H1 (cell line): ENCODE measurements around the gene ZNF184. TPM values are rescaled to one million over a fixed set of nuclear protein-coding genes. Genes with fewer than 3 reads are reported as not detected.

Experiments
- CTCF ChIA-PET: fragments of 300-600 bp; sonication (Branson Sonifier 250); formaldehyde crosslinking; loops from one replicate; lab custom pipeline; 2021; ENCODE audit not compliant: partially characterized antibody; lab: Charles Lee
- POLR2A ChIA-PET: fragments of 300-600 bp; sonication (Branson Sonifier 250); formaldehyde crosslinking; loops from one replicate; lab custom pipeline; 2021; ENCODE audit warnings: inconsistent platforms; ENCODE audit not compliant: partially characterized antibody; lab: Charles Lee
- DNase-seq, 2 experiments: peaks; one replicate each; pipeline versions ENCODE4 v3.0.0 to v3.0.0-alpha.2; 2010 to 2022; ENCODE audit warnings: low spot score in 2 of 2, low read depth in 1 of 2, mixed read lengths in 1 of 2
- FAIRE-seq: peaks from 2 replicates; lab custom pipeline; 2011; peaks lifted over from hg19 to GRCh38; lab: Jason Lieb, UNC
- H2AFZ ChIP-seq: 2 replicates; pipeline ENCODE4 v1.8.1; 2012; ENCODE audit warnings: low read length, inconsistent platforms
- H2AK5ac ChIP-seq: 2 replicates; pipeline ENCODE4 v1.6.1; 2013; ENCODE audit warnings: low read depth, low read length
- H2BK120ac ChIP-seq: replicated peaks from 2 replicates; pipeline ENCODE3; 2013; ENCODE audit warnings: low read depth, low read length, inconsistent platforms
- H2BK12ac ChIP-seq: 2 replicates; pipeline ENCODE4 v1.6.1; 2013; ENCODE audit warnings: low read depth, low read length
- H2BK15ac ChIP-seq: 2 replicates; pipeline ENCODE4 v1.6.1; 2013; ENCODE audit warnings: low read length
- H2BK20ac ChIP-seq: 2 replicates; pipeline ENCODE4 v1.6.1; 2013; ENCODE audit warnings: low read length
- H2BK5ac ChIP-seq: 2 replicates; pipeline ENCODE4 v1.6.1; 2013; ENCODE audit warnings: low read depth, low read length
- H3K14ac ChIP-seq: 2 replicates; pipeline ENCODE4 v1.6.1; 2013; ENCODE audit warnings: inconsistent platforms; ENCODE audit not compliant: insufficient read length
- H3K18ac ChIP-seq: 2 replicates; pipeline ENCODE4 v1.6.1; 2013; ENCODE audit warnings: low read length; ENCODE audit errors: extremely low read depth
- H3K23ac ChIP-seq: 2 replicates; pipeline ENCODE4 v1.6.1; 2013; ENCODE audit warnings: inconsistent platforms; ENCODE audit not compliant: insufficient read length
- H3K23me2 ChIP-seq: 2 replicates; pipeline ENCODE4 v1.6.1; 2013; ENCODE audit warnings: low read depth, low read length
- H3K27ac ChIP-seq: 2 replicates; pipeline ENCODE4 v1.6.1; 2011; ENCODE audit warnings: low read depth, low read length, inconsistent platforms
- H3K27me3 ChIP-seq, 4 experiments: replicated peaks in 1 of 4; 1 replicate in 1 of 4; 2 replicates in 3 of 4; pipeline versions ENCODE4 v1.6.1 to v1.8.1; 2011 to 2013; ENCODE audit warnings: low read length in 3 of 4, mild to moderate bottlenecking in 3 of 4, inconsistent platforms in 2 of 4, mixed read lengths in 2 of 4, moderate library complexity in 1 of 4; ENCODE audit not compliant: control insufficient read depth in 3 of 4, insufficient read depth in 3 of 4; ENCODE audit errors: extremely low read depth in 1 of 4
- H3K36me3 ChIP-seq, 4 experiments: 2 replicates each; pipeline versions ENCODE4 v1.6.1 to v1.8.1; 2011 to 2013; ENCODE audit warnings: mild to moderate bottlenecking in 4 of 4, low read length in 3 of 4, moderate library complexity in 2 of 4, control low read depth in 1 of 4, inconsistent platforms in 1 of 4; ENCODE audit not compliant: insufficient read depth in 4 of 4, control insufficient read depth in 2 of 4
- H3K4ac ChIP-seq: replicated peaks from 2 replicates; pipeline ENCODE3; 2013; ENCODE audit warnings: low read length, low read depth, mixed read lengths, inconsistent platforms; ENCODE audit not compliant: insufficient read length
- H3K4me1 ChIP-seq, 4 experiments: replicated peaks in 1 of 4; 1 replicate in 1 of 4; 2 replicates in 3 of 4; pipeline versions ENCODE4 v1.6.1 to v1.8.1; 2011 to 2013; ENCODE audit warnings: low read length in 3 of 4, inconsistent platforms in 2 of 4, mixed read lengths in 1 of 4; ENCODE audit not compliant: insufficient read depth in 4 of 4, control insufficient read depth in 3 of 4
- H3K4me2 ChIP-seq, 2 experiments: 2 replicates each; pipeline versions ENCODE4 v1.6.1 to v1.8.1; 2011 to 2013; ENCODE audit warnings: low read depth in 2 of 2, low read length in 2 of 2, control low read depth in 1 of 2, inconsistent platforms in 1 of 2, mild to moderate bottlenecking in 1 of 2; ENCODE audit not compliant: insufficient read depth in 1 of 2
- H3K4me3 ChIP-seq, 4 experiments: fragments of 200-600, 300-600 bp in 1 of 4; sonication (generic), shearing (Covaris generic), sonication (Bioruptor Twin) in 1 of 4; 2 replicates each; pipeline versions ENCODE4 v1.5.1 to v1.8.1; 2011 to 2016; ENCODE audit warnings: low read length in 4 of 4, low read depth in 3 of 4, control low read depth in 2 of 4, inconsistent platforms in 2 of 4, mild to moderate bottlenecking in 2 of 4, mixed read lengths in 1 of 4, moderate library complexity in 1 of 4; ENCODE audit not compliant: insufficient read depth in 2 of 4; ENCODE audit errors: extremely low read depth in 1 of 4
- H3K56ac ChIP-seq: replicated peaks from 2 replicates; pipeline ENCODE3; 2013; ENCODE audit warnings: low read depth, mild to moderate bottlenecking, mixed read lengths, low read length, inconsistent platforms; ENCODE audit not compliant: insufficient read length
- H3K79me1 ChIP-seq: 2 replicates; pipeline ENCODE4 v1.6.1; 2013; ENCODE audit warnings: low read depth, low read length, control low read depth
- H3K79me2 ChIP-seq, 2 experiments: 2 replicates each; pipeline versions ENCODE4 v1.6.1 to v1.8.1; 2012 to 2013; ENCODE audit warnings: low read length in 2 of 2, mild to moderate bottlenecking in 2 of 2, inconsistent platforms in 1 of 2; ENCODE audit not compliant: insufficient read depth in 2 of 2, control insufficient read depth in 1 of 2
- H3K9ac ChIP-seq, 4 experiments: replicated peaks in 1 of 4; 1 replicate in 1 of 4; 2 replicates in 3 of 4; pipeline versions ENCODE4 v1.6.1 to v1.8.1; 2011 to 2013; ENCODE audit warnings: low read depth in 3 of 4, low read length in 3 of 4, control low read depth in 2 of 4, mild to moderate bottlenecking in 2 of 4, moderate library complexity in 2 of 4, inconsistent platforms in 1 of 4; ENCODE audit errors: extremely low read depth in 1 of 4
- H3K9me3 ChIP-seq, 2 experiments: 2 replicates each; pipeline versions ENCODE4 v1.6.1 to v1.8.1; 2012 to 2013; ENCODE audit warnings: mild to moderate bottlenecking in 2 of 2, moderate library complexity in 2 of 2, control low read depth in 1 of 2, inconsistent platforms in 1 of 2, low read depth in 1 of 2, low read length in 1 of 2, mixed read lengths in 1 of 2; ENCODE audit not compliant: insufficient read depth in 2 of 2
- H4K20me1 ChIP-seq, 2 experiments: replicated peaks in 1 of 2; 2 replicates each; pipeline versions ENCODE3 to v1.8.1; 2011 to 2013; ENCODE audit warnings: inconsistent platforms in 2 of 2, low read length in 2 of 2, mild to moderate bottlenecking in 1 of 2; ENCODE audit not compliant: insufficient read depth in 2 of 2, control insufficient read depth in 1 of 2
- H4K5ac ChIP-seq: 2 replicates; pipeline ENCODE4 v1.6.1; 2013; ENCODE audit warnings: low read length, low read depth, mixed read lengths, inconsistent platforms; ENCODE audit not compliant: insufficient read length
- H4K8ac ChIP-seq: 2 replicates; pipeline ENCODE4 v1.8.0; 2013; ENCODE audit warnings: mild to moderate bottlenecking, moderate library complexity, low read length, inconsistent platforms; ENCODE audit not compliant: insufficient read depth; ENCODE audit errors: extremely low read depth
- H4K91ac ChIP-seq: replicated peaks from 2 replicates; pipeline ENCODE3; 2013; ENCODE audit warnings: low read length, mixed read lengths, inconsistent platforms; ENCODE audit not compliant: insufficient read length
- GTF2F1 ChIP-seq: IDR thresholded peaks from 2 replicates; pipeline ENCODE4 v1.6.1; 2012; ENCODE audit warnings: low read depth, low read length, improper control_type of control experiment, borderline replicate concordance
- RXRA ChIP-seq: IDR thresholded peaks from 2 replicates; pipeline ENCODE4 v1.6.1; 2011; ENCODE audit warnings: low read depth, mild to moderate bottlenecking, low read length, moderate library complexity; ENCODE audit not compliant: insufficient read depth
- SAP30 ChIP-seq: fragments of 300-600 bp; sonication (generic); IDR thresholded peaks from 2 replicates; pipeline ENCODE4 v1.7.1; 2012; ENCODE audit warnings: low read length, moderate library complexity, mild to moderate bottlenecking, inconsistent platforms; ENCODE audit not compliant: insufficient read depth, insufficient replicate concordance
- SIX5 ChIP-seq: IDR thresholded peaks from 2 replicates; pipeline ENCODE4 v1.6.1; 2011; ENCODE audit warnings: mild to moderate bottlenecking, low read depth, low read length
- SP2 ChIP-seq: IDR thresholded peaks from 2 replicates; pipeline ENCODE4 v1.6.1; 2012; ENCODE audit warnings: mild to moderate bottlenecking, low read length, inconsistent platforms
- TBP ChIP-seq: IDR thresholded peaks from 2 replicates; pipeline ENCODE4 v1.6.1; 2011; ENCODE audit warnings: low read depth, low read length, improper control_type of control experiment
- TCF12 ChIP-seq: IDR thresholded peaks from 2 replicates; pipeline ENCODE4 v1.6.1; 2011; ENCODE audit warnings: low read depth, mild to moderate bottlenecking, low read length
- ZNF274 ChIP-seq: IDR thresholded peaks from 2 replicates; pipeline ENCODE4 v1.7.0; 2012; ENCODE audit warnings: low read length, borderline replicate concordance; ENCODE audit errors: extremely low read depth
- WGBS, 2 experiments: shearing (Covaris generic) in 1 of 2; methylation state at CpG; one replicate each; pipeline versions ENCODE4 v1.1.6 to v1.1.7; 2013 to 2015; ENCODE audit warnings: low lambda C conversion rate in 2 of 2, mixed read lengths in 2 of 2, inconsistent platforms in 1 of 2, low coverage in 1 of 2, missing lambda C conversion rate in 1 of 2; ENCODE audit not compliant: insufficient replicate concordance in 2 of 2, insufficient coverage in 1 of 2, insufficient read length in 1 of 2; ENCODE audit errors: extremely low coverage in 1 of 2, missing lambda C conversion rate in 1 of 2; 5-methylcytosine and 5-hydroxymethylcytosine counted together
- polyA plus RNA-seq, 7 experiments: library from polyadenylated mRNA; depleted of rRNA in 3 of 7; stranded (reverse) in 5 of 7; unstranded in 2 of 7; fragments of >200 nt in 5 of 7; fragments of 200-250 nt in 2 of 7; gene quantifications; 1 replicate in 5 of 7; 2 replicates in 1 of 7; 4 replicates in 1 of 7; pipeline versions ENCODE4 v1.2.1 to v1.2.3, GENCODE V29; 2011 to 2013; ENCODE audit warnings: missing spikeins in 2 of 7, mixed read lengths in 2 of 7
- total RNA-seq: library from RNA; stranded (reverse); fragmentation: NEBNext Ultra II Directional; extraction: Animal tissue kit (Norgen Biotek cat#: 25700); gene quantifications from 2 replicates; pipeline ENCODE4 v1.2.1, GENCODE V29; 2021

ZNF184 gene
- total and polyA plus RNA-seq, 2 of the 8 experiments (the other 6 are each of a cell fraction or from before 2014, with no cell fraction given), result 1.9 to 12.3 TPM

DNA sequence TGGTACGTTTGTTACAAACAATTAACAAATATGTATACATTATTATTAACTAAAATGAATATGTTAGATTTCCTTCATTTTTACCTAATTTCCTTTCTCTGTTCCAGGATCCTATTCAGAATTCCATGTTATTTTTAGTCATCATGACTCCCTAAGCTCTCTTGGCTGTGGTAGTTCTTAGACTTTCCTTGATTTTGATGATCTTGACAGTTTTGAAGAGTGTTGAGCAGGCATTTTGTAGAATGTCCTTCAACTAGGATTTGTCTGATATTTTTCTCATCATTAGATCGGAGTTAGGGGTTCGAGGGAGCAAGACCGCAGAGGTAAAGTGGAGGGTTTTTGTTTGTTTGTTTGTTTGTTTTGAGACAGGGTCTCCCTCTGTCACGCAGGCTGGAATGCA lies 44.3 kb upstream of the ZNF184 start:
- CTCF ChIA-PET, result interaction anchor here (1.0 to 5.0 kb wide), 6 partner anchors 10 to 279 kb away, joined by 3 to 45 read pairs (median 6); no protein-coding TSS in a partner anchor

More for the DNA sequence above, 44.3 kb upstream of the ZNF184 start:
- Histone ChIP-seq H3K4me3 (no peak overlapping the region), H3K79me2 (no peaks in the 10 kb centered on the region), H2BK12ac (no peak overlapping the region), H2AFZ (no peak overlapping the region), H3K56ac (no peak overlapping the region), H4K20me1 (no peaks in the 10 kb centered on the region), H3K9ac (no peak overlapping the region), H3K27ac (no peak overlapping the region), H3K14ac (no peak overlapping the region), H3K79me1 (no peaks in the 10 kb centered on the region), H3K18ac (no peak overlapping the region), H3K9me3 (no peaks in the 10 kb centered on the region), H2BK5ac (no peak overlapping the region), H2BK120ac (no peak overlapping the region), H3K4me2 (no peak overlapping the region), H2AK5ac (no peak overlapping the region), H4K5ac (no peak overlapping the region), H3K36me3 (no peaks in the 10 kb centered on the region), H2BK15ac (no peak overlapping the region)
- no peak for DNase-seq
- POLR2A ChIA-PET, result no interaction called here
- FAIRE-seq, result no peak
- TF ChIP-seq SP2, result no peak
- TF ChIP-seq SAP30, result no peak
- no peak for TF ChIP-seq ZNF274
- no peak for TF ChIP-seq SIX5
- no peak for TF ChIP-seq TBP
- no peak for TF ChIP-seq RXRA
- no peak for TF ChIP-seq TCF12
- TF ChIP-seq GTF2F1, result no peak
- TF ChIP-seq, all 59 proteins: peak for 0
- Histone ChIP-seq H4K8ac (no peak overlapping the region), H3K23me2 (peaks cover 5% of the 10 kb centered on the region; the same call in 1 of the 2 replicates), H3K4me1 (0 out of 7 replicates have a peak, but pooled peaks cover 0 to under 1% (median 0%) of the 10 kb centered on the region in 4 experiments), H2BK20ac (no peak overlapping the region), H4K91ac (no peak overlapping the region), H3K4ac (no peak overlapping the region), H3K23ac (no peak overlapping the region), H3K27me3 (peaks cover 2 to 8% (median 7%) of the 10 kb centered on the region in 4 experiments; a peak in 6 of 7 replicates)
- WGBS, 2 experiments, result 92% methylated on average over 5 of the region's 5 CpGs; no CpG with 5 or more reads in 1 of the 2 experiments
